Measurements from ENCODE around the gene NTF3.

Gene NTF3

DNA sequence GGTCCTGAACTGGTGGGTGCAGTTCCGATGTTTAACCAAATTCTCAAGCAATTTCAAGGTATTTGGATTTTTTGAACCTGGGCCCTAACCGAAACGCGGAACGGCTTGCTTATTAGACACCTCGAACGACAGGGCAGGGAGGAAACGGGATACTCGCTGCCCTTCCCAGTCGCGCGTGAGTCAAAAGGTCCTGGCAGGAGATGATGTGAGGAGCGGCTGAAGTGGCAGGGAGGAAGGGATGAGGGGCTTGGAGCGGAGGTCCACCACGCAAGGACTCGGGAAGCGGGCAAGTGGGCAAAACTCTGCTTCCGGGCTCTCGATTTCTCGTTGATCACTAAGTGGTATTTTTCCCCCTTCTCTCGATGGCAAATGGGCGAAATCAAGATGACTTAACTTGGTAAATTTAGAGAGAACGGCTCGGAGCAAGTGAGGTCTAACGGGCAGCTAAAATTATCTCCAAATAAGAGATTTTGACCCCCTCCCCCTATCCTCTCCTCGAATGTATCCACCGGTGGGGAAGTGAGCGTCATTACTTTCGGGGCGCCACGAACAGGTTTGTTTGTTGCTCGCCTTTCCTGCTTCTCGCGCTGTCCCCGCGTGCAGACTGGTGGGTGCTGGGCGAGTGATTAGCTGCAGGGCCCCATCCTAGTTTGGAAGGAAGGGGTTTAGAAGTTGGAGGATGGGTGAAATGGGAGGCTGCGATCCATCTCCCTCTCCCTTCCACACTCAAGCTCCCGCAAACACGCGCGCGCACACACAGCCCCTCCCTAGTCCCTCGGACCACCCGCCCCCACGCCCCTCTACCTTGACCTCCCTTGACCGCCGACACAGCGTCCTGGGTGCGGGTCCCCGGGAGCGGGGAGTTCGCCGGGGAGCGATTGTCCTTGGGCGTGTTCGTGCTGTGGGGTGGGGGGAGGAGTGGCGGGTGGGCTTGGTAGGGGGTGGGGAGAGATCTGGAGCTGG, 986 bp upstream of the NTF3 start:
- no peak for DNase-seq (ENCODE audit: low read depth)

DNA sequence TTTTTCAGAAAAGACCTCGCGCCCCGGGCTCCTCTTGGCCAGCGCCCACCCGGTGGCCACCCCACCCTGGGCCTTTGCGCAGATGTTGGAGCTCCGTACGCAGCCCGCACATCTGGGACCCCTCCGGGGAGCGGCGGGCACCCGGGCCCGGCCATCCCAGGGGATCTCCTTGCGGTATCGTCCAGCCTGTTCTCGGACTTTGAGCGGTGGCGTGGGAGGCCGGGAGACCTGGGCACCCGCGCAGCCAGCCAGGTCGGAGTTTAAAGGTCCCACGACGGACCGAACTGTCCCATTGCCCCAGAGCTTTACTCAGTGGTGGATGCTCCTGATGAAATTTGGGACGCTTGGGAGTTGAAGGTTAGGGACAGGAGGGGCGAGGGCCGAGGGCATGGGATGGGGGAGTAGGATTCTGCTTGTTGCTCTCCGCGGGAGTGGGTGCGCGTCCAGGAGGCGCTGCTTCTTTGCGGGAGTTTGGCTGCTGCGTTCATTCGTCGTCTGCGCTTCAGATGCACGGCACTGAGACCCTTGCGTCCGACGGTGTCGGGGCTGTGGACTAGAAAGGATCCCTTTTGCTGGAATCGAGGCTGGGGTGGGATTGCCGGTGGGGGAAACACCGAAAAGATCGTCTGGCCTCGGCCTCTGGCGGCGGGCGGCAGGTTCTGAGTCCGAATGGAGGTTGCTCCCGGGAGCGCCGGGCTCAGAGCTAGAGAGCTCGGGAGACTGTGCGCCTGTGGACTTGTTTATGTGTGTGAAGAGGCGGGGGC, 1.4 kb downstream of the NTF3 start:
- no peak for DNase-seq (ENCODE audit: low read depth)

DNA sequence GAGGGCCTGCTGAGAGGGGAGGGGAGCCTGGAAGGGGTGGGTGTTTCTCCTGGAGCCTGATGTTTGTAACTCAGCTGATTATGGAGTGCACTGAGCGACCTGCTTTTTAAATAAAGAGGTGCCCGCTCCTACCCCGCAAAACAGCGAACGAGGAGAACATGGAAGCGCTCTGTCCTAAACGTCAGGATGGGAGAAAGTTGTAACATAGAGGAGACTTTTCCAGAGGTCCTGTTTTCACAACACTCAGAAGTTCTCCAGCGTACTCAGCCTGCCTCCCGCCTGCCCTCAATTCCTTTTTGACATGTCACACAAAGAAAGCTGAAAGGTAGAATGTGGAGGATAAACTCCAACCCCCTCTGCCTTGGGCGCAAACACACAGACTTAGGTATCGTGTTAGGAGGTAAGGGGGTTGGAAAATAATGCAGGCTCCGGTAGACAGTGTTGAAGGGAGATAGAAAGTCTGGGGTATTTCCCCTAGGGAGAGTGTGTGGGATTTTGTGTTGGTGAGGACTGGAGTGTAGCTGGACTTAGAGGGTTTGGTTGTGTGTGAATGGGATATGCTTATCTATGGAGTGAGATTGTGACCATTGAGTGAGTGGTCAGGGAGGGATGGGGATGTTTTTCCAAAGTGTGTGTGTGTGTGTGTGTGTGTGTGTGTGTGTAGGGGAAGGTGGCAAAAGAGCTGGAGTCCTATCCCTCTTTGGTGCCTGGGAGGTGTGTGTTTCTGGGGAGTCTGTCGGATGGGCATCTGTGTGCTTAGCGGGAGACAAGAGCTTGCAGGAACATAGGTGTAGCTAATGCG, 2.1 kb downstream of the NTF3 start:
- no peak for DNase-seq (ENCODE audit: low read depth)

DNA sequence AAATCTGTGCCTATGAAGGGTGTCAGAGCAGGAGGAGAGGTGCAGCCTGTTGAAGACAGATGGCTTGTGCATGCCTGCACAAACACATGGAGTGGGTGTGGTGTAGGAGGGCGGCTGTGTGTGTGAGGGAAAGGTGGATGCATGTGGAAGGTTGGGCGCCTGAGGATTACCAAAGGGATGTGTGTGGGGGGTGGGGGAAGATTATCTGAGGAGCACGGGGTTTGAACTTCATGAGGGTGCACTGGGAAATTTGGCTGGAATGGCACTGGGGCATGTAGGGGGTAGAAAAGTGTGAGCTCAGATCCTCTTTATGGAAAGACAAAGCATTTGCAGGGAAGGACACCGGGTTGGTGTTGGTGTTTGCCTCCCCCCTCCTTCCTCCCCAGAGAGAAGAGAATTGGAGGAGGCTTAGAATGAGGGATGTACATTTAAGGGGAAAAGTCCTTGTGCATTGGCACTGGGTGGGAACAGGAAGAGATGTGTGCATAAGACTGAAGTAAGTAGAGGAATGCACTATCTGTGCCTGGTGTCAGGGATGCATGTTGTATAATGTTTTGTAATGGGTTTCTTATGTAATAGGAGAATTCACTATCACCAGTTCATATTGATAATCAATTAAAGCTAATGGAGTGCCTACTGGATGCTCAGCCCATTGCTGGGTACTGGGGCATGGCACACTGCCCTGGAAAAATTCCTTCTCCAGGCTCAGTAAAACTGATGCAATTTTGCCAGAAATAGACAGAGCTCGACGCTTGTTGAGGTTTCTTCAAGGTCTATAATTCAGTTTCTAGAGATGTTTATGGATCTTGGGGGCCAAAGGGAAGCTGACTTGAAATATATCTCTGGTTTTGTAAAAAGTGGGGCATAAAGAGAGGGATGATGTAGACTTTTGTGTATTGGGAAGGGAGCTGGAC, 3.0 kb downstream of the NTF3 start:
- DNase-seq (ENCODE audit: low read depth) = no peak

DNA sequence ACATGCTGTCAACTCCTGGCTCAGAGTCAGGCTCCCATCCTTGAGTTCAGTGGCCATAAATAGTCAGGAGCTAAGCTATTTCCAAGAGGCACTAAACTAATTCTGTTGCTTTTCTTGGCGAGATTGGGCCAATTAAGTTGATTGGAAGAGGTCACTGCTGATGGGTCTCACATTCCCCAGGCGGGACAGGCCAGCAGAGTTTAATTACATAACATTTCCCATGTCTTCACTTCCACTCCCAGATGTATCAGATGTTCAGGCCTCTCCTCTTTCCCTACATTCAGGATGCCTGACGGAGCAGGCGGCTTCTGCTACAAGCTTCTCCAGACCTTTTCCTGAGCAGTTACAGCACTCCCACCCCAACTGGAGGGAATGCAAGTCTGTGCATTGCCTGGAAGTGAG, 5.3 kb downstream of the NTF3 start:
- no peak for DNase-seq (ENCODE audit: low read depth)

DNA sequence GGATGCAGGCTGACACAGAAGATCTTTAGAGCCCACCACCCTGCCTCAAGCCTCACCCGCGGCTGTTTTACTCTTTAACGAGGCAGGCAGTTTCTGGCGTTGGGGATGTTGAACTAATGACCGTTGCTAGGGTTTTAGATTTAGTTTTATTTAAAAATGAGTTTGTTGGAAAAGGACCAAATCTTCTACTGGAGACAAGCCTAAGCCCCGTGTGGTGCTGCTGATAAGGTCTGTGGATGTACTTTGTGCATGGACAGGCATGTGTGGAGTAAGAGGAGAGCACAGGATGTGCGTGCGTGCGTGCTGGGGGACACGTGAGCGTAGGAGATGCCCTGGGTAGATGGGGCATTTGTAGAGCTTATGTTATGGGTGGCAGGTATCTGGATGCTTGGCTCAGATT, 5.7 kb downstream of the NTF3 start:
- DNase-seq (ENCODE audit: low read depth) = no peak

DNA sequence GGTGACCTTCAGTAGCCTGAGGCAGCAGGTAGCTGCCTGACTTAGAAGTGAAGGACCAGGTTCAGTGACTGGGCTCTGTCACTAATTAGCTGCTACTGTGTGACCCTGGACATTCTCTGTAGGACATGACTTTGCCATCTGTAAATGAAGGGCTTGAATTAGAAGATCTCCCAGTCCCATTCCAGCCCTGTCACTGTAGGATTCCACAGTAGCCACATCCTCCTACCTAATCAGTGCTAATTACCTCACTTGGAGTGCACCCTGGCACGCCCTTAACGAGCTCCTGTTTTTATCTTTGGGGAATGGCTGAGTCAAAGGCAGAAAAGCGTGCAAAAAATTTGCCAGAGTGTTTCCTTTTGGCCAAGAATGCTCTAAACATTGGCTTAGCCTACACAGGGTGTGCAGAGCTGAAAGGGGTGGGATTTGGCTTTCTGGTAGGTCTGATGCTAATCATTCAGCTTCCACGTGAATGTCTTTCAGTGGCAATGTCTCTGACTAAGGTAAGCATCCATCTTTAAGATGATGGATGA, 6.8 kb downstream of the NTF3 start:
- DNase-seq (ENCODE audit: low read depth) = no peak

DNA sequence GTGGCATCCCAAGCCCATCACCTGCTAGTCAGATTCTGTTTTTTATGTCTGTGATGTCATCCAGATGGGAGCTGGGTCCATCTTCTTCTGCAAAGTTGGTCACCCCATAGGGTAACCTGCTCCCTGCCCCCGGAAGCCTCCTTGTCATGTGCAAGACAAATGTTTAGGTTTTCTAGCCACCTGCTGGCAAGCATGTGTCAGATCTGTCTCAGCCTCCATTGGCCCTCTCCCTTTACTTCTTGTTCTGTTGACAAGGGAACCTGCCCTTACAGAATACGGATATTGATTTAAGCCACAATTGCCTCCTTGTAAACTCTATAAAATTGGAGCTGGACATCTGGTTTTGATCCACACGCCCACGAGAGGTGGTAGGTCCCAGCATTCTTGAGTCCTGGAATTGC, 7.5 kb downstream of the NTF3 start:
- no peak for DNase-seq (ENCODE audit: low read depth)

DNA sequence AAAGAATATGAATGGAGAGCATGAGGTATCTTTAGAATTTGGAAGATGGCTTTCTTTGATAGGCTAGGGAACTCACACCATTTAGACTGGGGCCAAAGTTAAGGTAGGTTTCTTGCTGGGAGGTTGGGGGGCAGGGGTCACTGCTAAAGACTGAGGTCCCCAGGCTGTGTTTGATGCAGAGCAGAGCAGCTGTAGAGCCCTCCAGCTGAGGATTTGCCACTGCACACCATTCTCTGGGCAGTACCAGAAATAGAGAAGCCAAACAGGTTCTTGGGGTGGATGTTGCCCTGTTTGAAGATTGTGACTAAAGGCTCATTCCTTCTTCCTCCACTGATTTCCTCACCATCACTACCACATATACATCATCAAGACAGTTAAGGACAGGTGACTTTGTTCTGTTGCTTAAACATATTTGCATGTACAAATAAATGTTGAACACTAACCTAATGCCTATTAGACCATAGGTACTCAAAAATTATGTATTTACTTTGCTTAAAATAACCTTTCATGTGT, 7.9 kb downstream of the NTF3 start:
- no peak for DNase-seq (ENCODE audit: low read depth)

DNA sequence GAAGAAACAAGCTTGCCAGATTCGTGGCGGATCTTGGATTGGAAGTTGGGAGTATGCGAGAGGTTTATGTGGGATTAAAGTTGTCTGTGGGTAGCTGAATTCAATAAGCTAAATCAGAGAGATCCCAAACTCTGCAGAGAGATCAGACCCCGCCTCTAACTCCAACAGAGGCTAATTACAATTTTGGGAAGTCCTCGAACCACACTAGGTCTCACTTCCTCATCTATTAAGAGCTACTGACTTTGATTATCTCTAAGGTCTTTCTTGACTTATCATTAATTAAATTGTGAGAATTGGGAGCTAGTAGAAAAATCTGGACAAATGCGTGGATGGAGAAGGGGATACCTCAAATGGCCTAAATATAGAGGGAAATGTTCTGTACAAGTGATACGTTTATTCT, 9.1 kb downstream of the NTF3 start:
- no peak for DNase-seq (ENCODE audit: low read depth)

DNA sequence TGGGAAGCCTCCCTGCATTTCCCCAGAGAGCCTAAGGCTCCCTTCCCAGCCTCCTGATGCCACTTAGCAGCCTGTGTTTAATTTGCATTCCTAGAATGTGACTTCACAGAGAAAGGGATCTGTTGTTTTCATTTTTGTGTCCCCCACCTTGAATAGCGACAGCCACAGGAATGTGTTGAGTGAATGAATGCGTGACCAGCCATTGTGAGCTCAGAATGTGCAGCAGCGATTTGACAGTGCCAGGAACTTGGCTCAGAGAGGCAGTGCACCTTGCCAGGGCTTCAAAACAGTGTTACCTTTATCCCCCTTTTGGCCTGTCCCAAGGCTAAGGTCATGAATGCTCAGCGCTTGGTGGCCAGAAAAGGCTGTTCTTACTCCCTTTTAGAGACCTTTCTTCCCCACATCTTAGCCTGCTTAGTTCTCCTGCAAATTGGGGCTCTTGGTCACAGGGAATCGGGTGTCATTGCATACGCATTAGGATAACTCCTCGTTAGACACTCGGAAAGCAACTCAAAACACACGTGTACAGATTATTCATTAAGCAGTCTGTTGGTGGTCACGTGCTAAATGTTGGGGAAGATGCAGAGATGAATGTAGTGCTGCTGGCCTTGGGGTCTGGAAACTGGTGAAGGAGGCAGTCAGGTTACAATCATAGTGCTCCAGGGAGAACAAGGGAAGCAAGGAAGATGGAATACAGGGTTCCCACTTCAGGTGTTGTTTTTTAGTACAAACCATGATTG, 9.8 kb downstream of the NTF3 start:
- DNase-seq (ENCODE audit: low read depth) = no peak

DNA sequence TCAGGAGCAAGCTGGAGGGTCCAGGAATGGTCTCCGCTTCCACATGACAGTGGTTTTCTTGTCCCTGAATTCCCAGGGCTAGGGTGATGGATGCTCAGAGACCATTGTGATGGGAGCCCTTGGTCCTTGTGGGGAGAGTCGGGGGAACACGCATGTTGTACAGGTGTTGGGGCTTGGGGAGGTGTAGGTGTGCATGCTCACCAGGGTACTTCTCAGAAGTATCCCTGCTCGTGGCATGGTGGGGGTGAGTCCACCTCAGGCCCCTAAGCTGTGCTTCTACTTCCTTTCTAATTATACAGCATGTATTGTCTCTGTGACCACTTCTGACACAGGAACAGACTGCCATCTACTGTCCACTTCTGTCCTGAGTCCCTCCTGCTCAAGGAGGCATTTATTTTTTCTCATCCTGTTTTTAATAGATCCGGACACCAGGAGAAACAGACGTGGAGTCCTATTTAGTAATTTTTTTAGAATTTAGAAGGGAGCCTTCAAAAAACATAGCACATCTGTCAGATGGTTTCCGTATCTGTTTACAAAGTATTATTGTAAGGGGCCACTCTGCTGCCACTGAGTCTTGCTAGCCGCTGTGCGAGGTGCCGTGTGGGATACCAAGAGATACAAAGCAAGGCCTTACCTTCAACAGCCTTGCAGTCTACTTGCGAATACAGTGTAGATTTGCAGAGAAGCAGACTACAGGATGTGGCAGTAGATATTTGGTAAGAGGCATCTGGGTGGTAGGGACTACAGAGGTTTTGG, 10.5 kb downstream of the NTF3 start:
- no peak for DNase-seq (ENCODE audit: low read depth)

DNA sequence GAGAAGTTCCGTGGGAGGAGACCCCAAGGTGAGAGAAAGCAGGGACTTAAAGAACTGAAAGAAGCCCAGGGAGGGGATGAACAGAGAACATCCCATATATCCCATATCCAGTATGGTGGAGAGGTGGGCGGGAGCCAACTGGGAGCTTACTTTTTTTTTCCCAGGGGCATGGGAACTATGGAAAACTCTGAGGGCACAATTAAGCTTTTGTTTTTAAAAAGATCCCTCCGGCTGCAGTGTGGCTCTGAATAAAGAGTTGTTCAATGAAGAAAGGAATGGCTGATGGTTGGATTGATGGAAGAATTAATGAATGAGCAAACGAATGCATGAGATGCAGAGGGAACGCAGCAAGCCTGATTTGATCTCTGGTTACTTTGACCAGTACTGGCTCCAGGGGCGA, 12.6 kb downstream of the NTF3 start:
- no peak for DNase-seq (ENCODE audit: low read depth)

DNA sequence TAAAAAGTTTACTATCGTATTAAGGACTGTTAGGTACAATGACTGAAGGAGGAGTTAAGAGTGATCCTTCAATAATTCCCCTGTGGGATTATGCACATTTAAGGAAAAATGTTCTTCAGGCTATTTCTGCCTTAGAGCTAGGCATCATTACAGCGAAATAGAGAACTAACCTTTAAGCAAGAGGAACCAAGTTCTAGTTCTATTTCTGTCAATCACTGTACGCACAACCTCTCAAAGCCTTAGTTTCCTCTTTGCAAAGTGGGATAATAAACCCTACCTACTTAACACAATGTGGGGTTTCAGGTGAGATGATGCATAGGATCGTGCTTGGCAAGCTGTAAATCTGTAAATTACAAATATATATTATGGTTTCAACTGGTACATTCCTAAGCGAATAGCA, 15.4 kb downstream of the NTF3 start:
- DNase-seq (ENCODE audit: low read depth) = no peak

DNA sequence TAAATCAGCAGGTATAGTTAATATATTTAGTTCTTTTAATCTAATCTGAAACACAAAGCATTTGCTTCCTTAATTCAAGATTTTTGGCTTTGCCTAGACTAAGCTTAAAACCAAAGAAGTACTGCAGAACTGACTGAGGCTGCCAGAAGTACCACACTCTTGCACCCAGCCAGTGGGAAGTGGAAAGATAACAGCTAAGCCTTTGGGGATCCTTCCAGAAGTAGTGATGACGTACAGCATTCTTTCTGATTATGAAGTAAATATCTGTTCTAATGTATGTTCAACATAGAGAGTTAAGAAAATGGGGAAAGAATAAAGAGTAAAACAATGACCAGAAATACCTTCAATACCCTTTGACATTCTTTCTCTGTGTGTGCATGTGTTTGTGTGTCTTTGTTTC, 19.3 kb downstream of the NTF3 start:
- DNase-seq (ENCODE audit: low read depth) = no peak

DNA sequence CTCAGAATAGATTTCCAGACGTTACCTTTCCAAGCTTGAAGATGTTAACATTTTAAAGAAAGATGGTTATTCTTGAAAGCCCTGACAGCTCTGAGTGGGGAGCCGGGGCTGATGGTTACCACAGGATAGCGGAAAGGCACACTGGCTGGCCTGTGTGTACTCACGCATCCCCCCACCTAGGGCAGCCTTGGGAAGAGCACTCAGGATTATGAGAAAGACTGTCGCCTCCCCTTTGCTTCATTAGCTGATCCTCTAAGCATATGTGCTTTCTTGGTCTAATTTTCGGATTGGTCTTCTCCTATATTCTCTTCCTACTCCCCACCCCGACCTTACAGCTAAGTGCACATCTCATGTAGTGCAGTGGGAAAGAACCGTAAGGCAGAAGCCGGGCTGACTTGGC, 20.7 kb downstream of the NTF3 start:
- no peak for DNase-seq (ENCODE audit: low read depth)

DNA sequence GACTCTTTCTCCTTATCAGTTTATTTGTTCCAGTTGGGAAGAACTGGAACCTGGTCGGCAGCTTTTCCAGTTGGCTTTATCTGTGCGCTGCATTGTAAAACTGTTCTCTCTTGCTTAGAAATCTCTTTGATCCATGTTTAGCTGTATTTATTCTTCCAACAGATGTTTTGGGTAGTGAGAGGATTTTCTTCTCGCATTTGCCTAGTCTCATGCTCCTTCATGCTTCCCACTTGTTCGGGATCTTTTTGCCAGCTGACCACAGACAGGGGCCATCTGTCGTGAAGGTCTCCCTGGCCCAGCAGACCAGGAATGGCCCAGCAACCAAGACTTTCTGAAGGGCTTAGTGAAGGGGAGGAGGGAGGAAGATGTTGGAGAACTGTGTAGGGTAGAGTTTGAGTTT, 21.6 kb downstream of the NTF3 start:
- DNase-seq (ENCODE audit: low read depth) = no peak

DNA sequence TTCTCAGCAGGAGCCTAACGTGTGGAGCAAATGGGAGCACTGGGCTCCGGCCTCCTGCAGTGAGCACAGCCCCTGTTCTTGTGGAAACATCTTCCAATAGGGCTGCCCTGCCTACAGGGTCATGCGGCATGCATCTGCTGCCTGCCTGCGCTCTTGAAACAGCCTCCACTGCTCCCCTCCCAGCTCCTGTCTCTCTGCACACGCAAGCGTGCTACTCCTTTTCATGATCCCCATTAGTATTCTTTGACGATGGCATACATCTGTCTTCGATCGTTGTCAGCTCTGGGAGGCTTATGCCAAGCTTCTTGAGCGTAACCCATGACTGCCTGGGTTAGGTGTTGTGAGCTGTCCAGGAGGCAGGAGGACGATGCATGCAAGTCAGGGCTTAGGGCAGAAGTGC, 23.1 kb downstream of the NTF3 start:
- DNase-seq (ENCODE audit: low read depth) = no peak

DNA sequence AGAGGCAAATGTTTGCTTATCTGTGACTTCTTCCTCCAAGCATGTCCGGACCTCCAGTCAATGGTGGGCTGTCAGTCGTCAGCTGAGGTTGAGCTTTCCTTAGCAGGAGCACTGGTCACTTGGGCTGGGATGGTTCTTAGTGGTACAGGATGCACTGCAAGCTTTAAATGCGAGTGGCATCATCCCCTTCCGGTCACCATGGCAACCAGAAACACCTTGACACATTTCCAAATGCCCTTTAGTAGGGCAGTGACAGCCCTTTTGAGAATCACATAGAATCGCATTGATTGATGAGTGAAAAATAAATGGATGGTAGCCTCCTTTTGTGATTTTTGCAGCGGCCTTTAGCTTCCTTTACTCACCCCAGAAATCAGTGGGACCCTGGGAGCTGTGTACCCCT, 24.1 kb downstream of the NTF3 start:
- no peak for DNase-seq (ENCODE audit: low read depth)

DNA sequence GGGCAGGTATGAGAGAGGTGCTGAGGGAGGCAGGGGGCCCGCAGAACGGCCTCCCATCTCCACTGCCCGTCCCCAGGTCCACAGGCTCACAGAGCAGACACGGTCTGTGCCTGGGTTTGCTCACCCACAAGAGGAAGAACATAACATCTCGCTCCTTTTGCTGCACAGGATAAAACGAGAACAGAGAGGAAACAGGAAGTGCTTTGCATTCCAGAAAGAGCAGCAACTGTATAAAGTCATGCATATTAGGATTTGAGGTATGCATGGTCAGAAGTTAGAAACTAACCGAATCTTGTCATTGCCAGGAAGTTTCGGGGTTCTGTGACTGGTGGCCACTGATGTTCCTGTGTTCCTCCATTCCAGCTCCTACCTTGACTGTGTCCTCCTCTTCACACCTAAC, 25.0 kb downstream of the NTF3 start:
- no peak for DNase-seq (ENCODE audit: low read depth)

Data from CMK (cell line).